Measurements from ENCODE around the gene BARX1. TPM values are rescaled to one million over a fixed set of nuclear protein-coding genes. Genes with fewer than 3 reads are reported as not detected.

Gene BARX1
- total and polyA plus RNA-seq, 7 experiments from 2014 or later: 0.19 to 0.56 TPM; not detected in 5

- CTCF ChIA-PET: no interaction called here
- H3K27me3 Mint-ChIP-seq: peaks cover 4 to 38% (median 23%) of the 10 kb centered on the region in 5 donors
Measured at GRCh38 chr9:93968451-93969327, 13.5 kb upstream of the BARX1 start.

GRCh38 chr9:93967020-93967803, 12.1 kb upstream of the BARX1 start:
- H3K36me3 ChIP-seq (ENCODE audit: control insufficient read depth in 2 of 3, insufficient read depth in 3 of 3, low read length in 3 of 3): no peaks in the 10 kb centered on the region
- H3K4me1 Mint-ChIP-seq: peaks cover 7 to 11% (median 10%) of the 10 kb centered on the region in 7 donors
- H3K9me3 Mint-ChIP-seq: peaks cover 0 to 1% (median under 1%) of the 10 kb centered on the region in 11 donors
- H3K4me3 Mint-ChIP-seq: no peak overlapping the region
- H3K9me3 ChIP-seq (ENCODE audit: control insufficient read depth in 2 of 3, low read length in 3 of 3): no peaks in the 10 kb centered on the region
- DNase-seq (no peak), ATAC-seq (no peak)
- POLR2A ChIA-PET: interaction anchor here (0.6 kb wide), 1 partner anchor 286 kb away, joined by 3 read pairs; no protein-coding TSS in a partner anchor
- no peak overlapping the region for H3K27ac ChIP-seq (ENCODE audit: low read depth, low read length)
- H3K4me1 ChIP-seq (ENCODE audit: control insufficient read depth in 2 of 2, insufficient read depth in 2 of 2, low read length in 2 of 2): peaks cover 4 to 9% of the 10 kb centered on the region in 2 donors
- intact Hi-C loops (cut with micrococcal nuclease): loop anchor here in 1 of 2 donors (10.0 kb wide), 1 partner anchor 1012 kb away; no protein-coding TSS in a partner anchor
- H3K27me3 ChIP-seq (ENCODE audit: control insufficient read depth in 2 of 2, insufficient read depth in 2 of 2, low read length in 2 of 2): no peaks in the 10 kb centered on the region
- peaks cover 0 to 4% (median 0%) of the 10 kb centered on the region in 5 donors for H3K36me3 Mint-ChIP-seq
- H3K27ac Mint-ChIP-seq: no peak overlapping the region
- peaks cover 10 to 39% (median 23%) of the 10 kb centered on the region in 5 donors for H3K27me3 Mint-ChIP-seq
- no peak overlapping the region for H3K4me3 ChIP-seq (ENCODE audit: low read length)
- CTCF ChIA-PET: no interaction called here

More at GRCh38 chr9:93968451-93969327, 13.5 kb upstream of the BARX1 start:
- Mint-ChIP-seq H3K9me3 (peaks cover 0 to 14% (median 6%) of the 10 kb centered on the region in 11 donors), H3K27ac (no peak overlapping the region), H3K36me3 (peaks cover 0 to 10% (median 5%) of the 10 kb centered on the region in 5 donors), H3K4me1 (no peaks in the 10 kb centered on the region), H3K4me3 (no peak overlapping the region)
- intact Hi-C loops (cut with micrococcal nuclease): loop anchor here in 1 of 2 donors (10.0 kb wide), 1 partner anchor 1014 kb away; no protein-coding TSS in a partner anchor
- ATAC-seq (no peak), DNase-seq (no peak)
- Histone ChIP-seq H3K27me3 (ENCODE audit: control insufficient read depth in 2 of 2, insufficient read depth in 2 of 2, low read length in 2 of 2) (no peaks in the 10 kb centered on the region), H3K4me1 (ENCODE audit: control insufficient read depth in 2 of 2, insufficient read depth in 2 of 2, low read length in 2 of 2) (no peaks in the 10 kb centered on the region), H3K9me3 (ENCODE audit: control insufficient read depth in 2 of 3, low read length in 3 of 3) (no peaks in the 10 kb centered on the region), H3K27ac (ENCODE audit: low read depth, low read length) (no peak overlapping the region), H3K36me3 (ENCODE audit: control insufficient read depth in 2 of 3, insufficient read depth in 3 of 3, low read length in 3 of 3) (no peaks in the 10 kb centered on the region), H3K4me3 (ENCODE audit: low read length) (no peak overlapping the region)
- POLR2A ChIA-PET: no interaction called here

- ChIA-PET CTCF (interaction anchor here (1.2 kb wide), 1 partner anchor 284 kb away, joined by 3 read pairs; no protein-coding TSS in a partner anchor), POLR2A (no interaction called here)
- DNase-seq (no peak), ATAC-seq (no peak)
- Histone ChIP-seq H3K27ac (ENCODE audit: low read depth, low read length) (no peak overlapping the region), H3K4me1 (ENCODE audit: control insufficient read depth in 2 of 2, insufficient read depth in 2 of 2, low read length in 2 of 2) (peaks cover 4 to 9% of the 10 kb centered on the region in 2 donors), H3K36me3 (ENCODE audit: control insufficient read depth in 2 of 3, insufficient read depth in 3 of 3, low read length in 3 of 3) (no peaks in the 10 kb centered on the region), H3K9me3 (ENCODE audit: control insufficient read depth in 2 of 3, low read length in 3 of 3) (no peaks in the 10 kb centered on the region), H3K27me3 (ENCODE audit: control insufficient read depth in 2 of 2, insufficient read depth in 2 of 2, low read length in 2 of 2) (peaks cover 0 to 6% of the 10 kb centered on the region in 2 donors), H3K4me3 (ENCODE audit: low read length) (no peak overlapping the region)
- intact Hi-C loops (cut with micrococcal nuclease): loop anchor here in 1 of 2 donors (10.0 kb wide), 1 partner anchor 1011 kb away; no protein-coding TSS in a partner anchor
- Mint-ChIP-seq H3K27me3 (peaks cover 20 to 46% (median 33%) of the 10 kb centered on the region in 5 donors), H3K4me3 (no peak overlapping the region), H3K4me1 (peaks cover 7 to 22% (median 12%) of the 10 kb centered on the region in 7 donors), H3K9me3 (no peaks in the 10 kb centered on the region), H3K27ac (no peak overlapping the region), H3K36me3 (peaks cover 0 to 4% (median 0%) of the 10 kb centered on the region in 5 donors)
Measured at GRCh38 chr9:93965830-93966577, 10.8 kb upstream of the BARX1 start.

GRCh38 chr9:93964685-93965084, 9.5 kb upstream of the BARX1 start:
- H3K27ac Mint-ChIP-seq: no peak overlapping the region
- H3K27me3 Mint-ChIP-seq: peaks cover 30 to 59% (median 45%) of the 10 kb centered on the region in 5 donors
- H3K4me1 Mint-ChIP-seq: peaks cover 15 to 33% (median 21%) of the 10 kb centered on the region in 7 donors
- H3K9me3 Mint-ChIP-seq: no peaks in the 10 kb centered on the region
- ChIA-PET CTCF (interaction anchor here (0.9 to 2.4 kb wide), 5 partner anchors 14 to 284 kb away, joined by 3 to 15 read pairs (median 3); no protein-coding TSS in a partner anchor), POLR2A (no interaction called here)
- no peaks in the 10 kb centered on the region for H3K9me3 ChIP-seq (ENCODE audit: control insufficient read depth in 2 of 3, low read length in 3 of 3)
- peaks cover 0 to 16% of the 10 kb centered on the region in 2 donors for H3K27me3 ChIP-seq (ENCODE audit: control insufficient read depth in 2 of 2, insufficient read depth in 2 of 2, low read length in 2 of 2)
- no peak overlapping the region for H3K4me3 Mint-ChIP-seq
- intact Hi-C loops (cut with micrococcal nuclease): loop anchor here (5.0 to 10.0 kb wide), 4 partner anchors 802 to 1247 kb away; no protein-coding TSS in a partner anchor
- no peak overlapping the region for H3K4me3 ChIP-seq (ENCODE audit: low read length)
- no peaks in the 10 kb centered on the region for H3K36me3 ChIP-seq (ENCODE audit: control insufficient read depth in 2 of 3, insufficient read depth in 3 of 3, low read length in 3 of 3)
- ATAC-seq: no peak
- H3K36me3 Mint-ChIP-seq: no peaks in the 10 kb centered on the region
- peaks cover 9 to 16% of the 10 kb centered on the region in 2 donors for H3K4me1 ChIP-seq (ENCODE audit: control insufficient read depth in 2 of 2, insufficient read depth in 2 of 2, low read length in 2 of 2)
- H3K27ac ChIP-seq (ENCODE audit: low read depth, low read length): no peak overlapping the region
- no peak for DNase-seq

GRCh38 chr9:93963969-93964368, 8.8 kb upstream of the BARX1 start:
- Histone ChIP-seq H3K4me3 (ENCODE audit: low read length) (no peak overlapping the region), H3K4me1 (ENCODE audit: control insufficient read depth in 2 of 2, insufficient read depth in 2 of 2, low read length in 2 of 2) (peaks cover 9 to 20% of the 10 kb centered on the region in 2 donors), H3K27me3 (ENCODE audit: control insufficient read depth in 2 of 2, insufficient read depth in 2 of 2, low read length in 2 of 2) (peaks cover 0 to 21% of the 10 kb centered on the region in 2 donors), H3K9me3 (ENCODE audit: control insufficient read depth in 2 of 3, low read length in 3 of 3) (no peaks in the 10 kb centered on the region), H3K27ac (ENCODE audit: low read depth, low read length) (no peak overlapping the region), H3K36me3 (ENCODE audit: control insufficient read depth in 2 of 3, insufficient read depth in 3 of 3, low read length in 3 of 3) (no peaks in the 10 kb centered on the region)
- no peaks in the 10 kb centered on the region for H3K9me3 Mint-ChIP-seq
- H3K27me3 Mint-ChIP-seq: peaks cover 36 to 63% (median 50%) of the 10 kb centered on the region in 5 donors
- CTCF ChIA-PET: interaction anchor here (0.6 to 2.6 kb wide), 7 partner anchors 14 to 1441 kb away, joined by 3 to 15 read pairs (median 3); no protein-coding TSS in a partner anchor
- H3K36me3 Mint-ChIP-seq: no peaks in the 10 kb centered on the region
- no peak overlapping the region for H3K4me3 Mint-ChIP-seq
- POLR2A ChIA-PET: no interaction called here
- no peak for ATAC-seq
- no peak overlapping the region for H3K27ac Mint-ChIP-seq
- intact Hi-C loops (cut with micrococcal nuclease): loop anchor here (1.0 to 10.0 kb wide), 9 partner anchors 138 to 1247 kb away; no protein-coding TSS in a partner anchor
- DNase-seq: peak in 1 of 9 donors; percentile 13
- peaks cover 20 to 40% (median 26%) of the 10 kb centered on the region in 7 donors for H3K4me1 Mint-ChIP-seq

All from naive thymus-derived CD4-positive, alpha-beta T cell (primary cell).